H1 (cell line): ENCODE results near the gene LOXL4. TPM values are rescaled to one million over a fixed set of nuclear protein-coding genes. Genes with fewer than 3 reads are reported as not detected.

Source experiments
- EZH2 ChIP-seq: fragments of 200-600 bp; sonication (generic); IDR thresholded peaks from 2 replicates; pipeline ENCODE4 v1.7.1; 2012; ENCODE audit warnings: low read depth, mild to moderate bottlenecking, moderate library complexity, low read length, inconsistent platforms; ENCODE audit not compliant: severe bottlenecking
- POLR2AphosphoS5 ChIP-seq: IDR thresholded peaks from 2 replicates; pipeline ENCODE4 v1.6.1; 2011; ENCODE audit warnings: low read depth, low read length
- polyA plus RNA-seq, 7 experiments: library from polyadenylated mRNA; depleted of rRNA in 3 of 7; stranded (reverse) in 5 of 7; unstranded in 2 of 7; fragments of >200 nt in 5 of 7; fragments of 200-250 nt in 2 of 7; gene quantifications; 1 replicate in 5 of 7; 2 replicates in 1 of 7; 4 replicates in 1 of 7; pipeline versions ENCODE4 v1.2.1 to v1.2.3, GENCODE V29; 2011 to 2013; ENCODE audit warnings: missing spikeins in 2 of 7, mixed read lengths in 2 of 7
- total RNA-seq: library from RNA; stranded (reverse); fragmentation: NEBNext Ultra II Directional; extraction: Animal tissue kit (Norgen Biotek cat#: 25700); gene quantifications from 2 replicates; pipeline ENCODE4 v1.2.1, GENCODE V29; 2021

The LOXL4 gene
- total and polyA plus RNA-seq, 2 of the 8 experiments (the other 6 are each of a cell fraction or from before 2014, with no cell fraction given) = 0.13 to 0.27 TPM

GRCh38 chr10:98223874-98224273, 44.1 kb downstream of the LOXL4 start (continued):
- TF ChIP-seq EZH2 (no peak), POLR2AphosphoS5 (no peak)
